Muscle of arm (tissue), 14 donors: ENCODE data around the gene TRIM49. TPM values are rescaled to one million over a fixed set of nuclear protein-coding genes. Genes with fewer than 3 reads are reported as not detected.
"Not testable (repeated sequence)": the region's sequence is repeated elsewhere in the genome, so short reads cannot be mapped to it uniquely, and the experiment has no call there.

Experiments
- DNase-seq: peaks from one replicate; pipeline ENCODE4 v3.0.0-alpha.2; 2013
- long read RNA-seq, 11 donors: transcript quantifications; one replicate each; lab custom pipeline, GENCODE V29; 2026
- polyA plus RNA-seq, 12 donors: library from polyadenylated mRNA; unstranded; fragments of 120-200 nt; gene quantifications; one replicate each; pipeline ENCODE4 v1.2.1, GENCODE V29; 2013; ENCODE audit not compliant: insufficient read length in 12 of 12

TRIM49 gene
- polyA plus RNA-seq = not detected
- long read RNA-seq, donor 1 = 0 reads
- long read RNA-seq, donor 2 = 0 reads
- long read RNA-seq, donor 3 = 0 reads
- long read RNA-seq, donor 4 = 0 reads
- long read RNA-seq, donor 5 = 0 reads
- long read RNA-seq, donor 6 = 0 reads
- long read RNA-seq, donor 7 = 0 reads
- long read RNA-seq, donor 8 = 0 reads
- long read RNA-seq, donor 9 = 0 reads
- long read RNA-seq, donor 10 = 0 reads
- long read RNA-seq, donor 11 = 0 reads

GRCh38 chr11:89808475-89808874, at the start of gene TRIM49:
TRIM49 (minus strand) TSS chr11:89808575; CDS start chr11:89804469, 4,106 bp downstream.
- not testable (repeated sequence) for DNase-seq

GRCh38 chr11:89826694-89827093, 18.3 kb upstream of the TRIM49 start:
- not testable (repeated sequence) for DNase-seq

- not testable (repeated sequence) for DNase-seq
Measured at GRCh38 chr11:89820008-89820407, 11.6 kb upstream of the TRIM49 start.

- DNase-seq = not testable (repeated sequence)
Measured at GRCh38 chr11:89813535-89813934, 5.2 kb upstream of the TRIM49 start.

GRCh38 chr11:89787506-89788063, 20.8 kb downstream of the TRIM49 start:
- not testable (repeated sequence) for DNase-seq

- not testable (repeated sequence) for DNase-seq
Measured at GRCh38 chr11:89785726-89786125, 22.6 kb downstream of the TRIM49 start.

- not testable (repeated sequence) for DNase-seq
Measured at GRCh38 chr11:89750822-89751221, 57.6 kb downstream of the TRIM49 start.

Other genes starting within 250 kb of the TRIM49 start
- not detected for gene TRIM77, start 98.3 kb downstream of the TRIM49 start, polyA plus RNA-seq
- not detected for gene TRIM64B, start 69.9 kb upstream of the TRIM49 start, polyA plus RNA-seq
- gene TRIM49D1, start 113.7 kb upstream of the TRIM49 start, polyA plus RNA-seq = not detected
- gene TRIM49D2, start 115.5 kb upstream of the TRIM49 start, polyA plus RNA-seq = not detected
- not detected for gene TRIM64, start 157.5 kb upstream of the TRIM49 start, polyA plus RNA-seq
- gene TRIM49C, start 222.5 kb upstream of the TRIM49 start, polyA plus RNA-seq = not detected